Liver (tissue), 3 donors: ENCODE measurements around the gene NUP155.

Experiments
- FOXA1 ChIP-seq: IDR thresholded peaks from 2 replicates; pipeline ENCODE4 v1.6.1; 2016; ENCODE audit warnings: antibody characterized with exemption
- GABPA ChIP-seq, 2 donors: IDR thresholded peaks in 1 of 2; conservative IDR thresholded peaks in 1 of 2; 2 replicates each; pipeline ENCODE4 v1.6.1; 2016; ENCODE audit warnings: antibody characterized with exemption in 2 of 2, mild to moderate bottlenecking in 1 of 2, moderate library complexity in 1 of 2
- JUND ChIP-seq, 2 donors: IDR thresholded peaks; 2 replicates each; pipeline ENCODE4 v1.6.1; 2016; ENCODE audit warnings: antibody characterized with exemption in 2 of 2
- RAD21 ChIP-seq, 2 donors: IDR thresholded peaks; 2 replicates each; pipeline ENCODE4 v1.6.1; 2016; ENCODE audit warnings: antibody characterized with exemption in 2 of 2, mild to moderate bottlenecking in 2 of 2
- TF ChIP-seq, protein P1 (sequence below): fragments of 150-350 bp; IDR thresholded peaks from 2 replicates; pipeline ENCODE4 v1.5.1; 2017; ENCODE audit warnings: improper control_type of control experiment, low read depth, low read length; ENCODE audit not compliant: missing input control
- TF ChIP-seq, protein P2 (sequence below): IDR thresholded peaks from 2 replicates; pipeline ENCODE4 v1.6.1; 2016; ENCODE audit warnings: antibody characterized with exemption
- TF ChIP-seq, protein P3 (sequence below): IDR thresholded peaks from 2 replicates; pipeline ENCODE4 v1.6.1; 2016; ENCODE audit warnings: antibody characterized with exemption
- TF ChIP-seq, protein P4 (sequence below): IDR thresholded peaks from 2 replicates; pipeline ENCODE4 v1.6.1; 2016; ENCODE audit warnings: antibody characterized with exemption
- TF ChIP-seq, protein P5 (sequence below): IDR thresholded peaks from 2 replicates; pipeline ENCODE4 v1.6.1; 2016; ENCODE audit warnings: antibody characterized with exemption, mild to moderate bottlenecking
- donor health status: healthy.
- donor health status: healthy.

DNA sequence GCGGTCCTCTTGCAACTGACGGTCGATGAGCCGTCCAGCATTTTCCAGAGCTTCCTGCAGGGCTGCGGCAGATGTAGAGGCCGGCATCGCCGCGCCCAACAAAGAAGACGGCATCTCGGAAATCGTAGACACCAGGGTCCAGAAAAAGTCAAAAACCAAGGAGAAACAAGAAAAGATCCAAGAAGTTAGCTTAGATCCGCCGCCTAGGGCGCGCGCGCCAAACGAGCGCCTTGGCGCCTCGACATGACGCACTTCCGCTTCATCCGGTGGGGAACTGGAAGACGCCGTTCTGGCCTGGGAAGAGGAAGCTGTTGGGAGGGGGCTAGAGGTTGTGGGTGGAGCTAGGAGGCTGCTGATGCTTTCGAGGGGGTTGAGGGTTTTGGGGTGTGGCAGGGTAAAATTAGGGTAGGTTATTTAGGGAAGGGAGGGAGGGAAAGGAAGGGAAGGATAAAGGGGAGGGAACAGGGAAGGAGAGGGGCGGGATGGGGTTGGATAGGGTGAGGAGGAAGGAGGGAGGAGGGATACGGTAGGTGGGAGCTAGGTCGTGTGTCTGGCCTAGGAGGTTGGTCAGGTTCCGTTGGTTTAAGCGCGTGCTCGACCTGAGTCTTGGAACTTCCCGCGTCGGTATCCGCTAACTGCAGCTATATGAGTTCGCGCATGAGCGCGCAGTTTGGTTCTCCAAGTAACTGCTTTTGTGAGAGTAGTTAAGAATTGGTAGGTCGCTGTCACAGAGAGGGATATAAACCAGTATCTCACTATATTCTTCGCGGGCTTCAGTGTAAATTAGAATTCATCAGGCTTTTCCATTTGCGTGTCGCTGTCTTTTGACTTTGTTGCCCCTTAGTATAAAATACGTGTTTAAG is at the start of gene NUP155:
- TF ChIP-seq, protein P1, sequence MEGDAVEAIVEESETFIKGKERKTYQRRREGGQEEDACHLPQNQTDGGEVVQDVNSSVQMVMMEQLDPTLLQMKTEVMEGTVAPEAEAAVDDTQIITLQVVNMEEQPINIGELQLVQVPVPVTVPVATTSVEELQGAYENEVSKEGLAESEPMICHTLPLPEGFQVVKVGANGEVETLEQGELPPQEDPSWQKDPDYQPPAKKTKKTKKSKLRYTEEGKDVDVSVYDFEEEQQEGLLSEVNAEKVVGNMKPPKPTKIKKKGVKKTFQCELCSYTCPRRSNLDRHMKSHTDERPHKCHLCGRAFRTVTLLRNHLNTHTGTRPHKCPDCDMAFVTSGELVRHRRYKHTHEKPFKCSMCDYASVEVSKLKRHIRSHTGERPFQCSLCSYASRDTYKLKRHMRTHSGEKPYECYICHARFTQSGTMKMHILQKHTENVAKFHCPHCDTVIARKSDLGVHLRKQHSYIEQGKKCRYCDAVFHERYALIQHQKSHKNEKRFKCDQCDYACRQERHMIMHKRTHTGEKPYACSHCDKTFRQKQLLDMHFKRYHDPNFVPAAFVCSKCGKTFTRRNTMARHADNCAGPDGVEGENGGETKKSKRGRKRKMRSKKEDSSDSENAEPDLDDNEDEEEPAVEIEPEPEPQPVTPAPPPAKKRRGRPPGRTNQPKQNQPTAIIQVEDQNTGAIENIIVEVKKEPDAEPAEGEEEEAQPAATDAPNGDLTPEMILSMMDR, result no peak
- TF ChIP-seq, protein P2, sequence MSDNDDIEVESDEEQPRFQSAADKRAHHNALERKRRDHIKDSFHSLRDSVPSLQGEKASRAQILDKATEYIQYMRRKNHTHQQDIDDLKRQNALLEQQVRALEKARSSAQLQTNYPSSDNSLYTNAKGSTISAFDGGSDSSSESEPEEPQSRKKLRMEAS, result peak; percentile 94
- TF ChIP-seq JUND (IDR thresholded peaks at IDR 0.05) (peak; percentile 23 to 24), GABPA (IDR thresholded peaks at IDR 0.05 in 1 of 2, conservative IDR thresholded peaks at IDR 0.05 in 1 of 2) (peak; percentile 89 to 99), RAD21 (IDR thresholded peaks at IDR 0.05) (peak in 1 of 2 donors; percentile 9), FOXA1 (peak; percentile 47)
- TF ChIP-seq, protein P3, sequence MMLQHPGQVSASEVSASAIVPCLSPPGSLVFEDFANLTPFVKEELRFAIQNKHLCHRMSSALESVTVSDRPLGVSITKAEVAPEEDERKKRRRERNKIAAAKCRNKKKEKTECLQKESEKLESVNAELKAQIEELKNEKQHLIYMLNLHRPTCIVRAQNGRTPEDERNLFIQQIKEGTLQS, result no peak
- TF ChIP-seq, protein P4, sequence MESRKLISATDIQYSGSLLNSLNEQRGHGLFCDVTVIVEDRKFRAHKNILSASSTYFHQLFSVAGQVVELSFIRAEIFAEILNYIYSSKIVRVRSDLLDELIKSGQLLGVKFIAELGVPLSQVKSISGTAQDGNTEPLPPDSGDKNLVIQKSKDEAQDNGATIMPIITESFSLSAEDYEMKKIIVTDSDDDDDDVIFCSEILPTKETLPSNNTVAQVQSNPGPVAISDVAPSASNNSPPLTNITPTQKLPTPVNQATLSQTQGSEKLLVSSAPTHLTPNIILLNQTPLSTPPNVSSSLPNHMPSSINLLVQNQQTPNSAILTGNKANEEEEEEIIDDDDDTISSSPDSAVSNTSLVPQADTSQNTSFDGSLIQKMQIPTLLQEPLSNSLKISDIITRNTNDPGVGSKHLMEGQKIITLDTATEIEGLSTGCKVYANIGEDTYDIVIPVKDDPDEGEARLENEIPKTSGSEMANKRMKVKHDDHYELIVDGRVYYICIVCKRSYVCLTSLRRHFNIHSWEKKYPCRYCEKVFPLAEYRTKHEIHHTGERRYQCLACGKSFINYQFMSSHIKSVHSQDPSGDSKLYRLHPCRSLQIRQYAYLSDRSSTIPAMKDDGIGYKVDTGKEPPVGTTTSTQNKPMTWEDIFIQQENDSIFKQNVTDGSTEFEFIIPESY, result peak; percentile 84
- TF ChIP-seq, protein P5, sequence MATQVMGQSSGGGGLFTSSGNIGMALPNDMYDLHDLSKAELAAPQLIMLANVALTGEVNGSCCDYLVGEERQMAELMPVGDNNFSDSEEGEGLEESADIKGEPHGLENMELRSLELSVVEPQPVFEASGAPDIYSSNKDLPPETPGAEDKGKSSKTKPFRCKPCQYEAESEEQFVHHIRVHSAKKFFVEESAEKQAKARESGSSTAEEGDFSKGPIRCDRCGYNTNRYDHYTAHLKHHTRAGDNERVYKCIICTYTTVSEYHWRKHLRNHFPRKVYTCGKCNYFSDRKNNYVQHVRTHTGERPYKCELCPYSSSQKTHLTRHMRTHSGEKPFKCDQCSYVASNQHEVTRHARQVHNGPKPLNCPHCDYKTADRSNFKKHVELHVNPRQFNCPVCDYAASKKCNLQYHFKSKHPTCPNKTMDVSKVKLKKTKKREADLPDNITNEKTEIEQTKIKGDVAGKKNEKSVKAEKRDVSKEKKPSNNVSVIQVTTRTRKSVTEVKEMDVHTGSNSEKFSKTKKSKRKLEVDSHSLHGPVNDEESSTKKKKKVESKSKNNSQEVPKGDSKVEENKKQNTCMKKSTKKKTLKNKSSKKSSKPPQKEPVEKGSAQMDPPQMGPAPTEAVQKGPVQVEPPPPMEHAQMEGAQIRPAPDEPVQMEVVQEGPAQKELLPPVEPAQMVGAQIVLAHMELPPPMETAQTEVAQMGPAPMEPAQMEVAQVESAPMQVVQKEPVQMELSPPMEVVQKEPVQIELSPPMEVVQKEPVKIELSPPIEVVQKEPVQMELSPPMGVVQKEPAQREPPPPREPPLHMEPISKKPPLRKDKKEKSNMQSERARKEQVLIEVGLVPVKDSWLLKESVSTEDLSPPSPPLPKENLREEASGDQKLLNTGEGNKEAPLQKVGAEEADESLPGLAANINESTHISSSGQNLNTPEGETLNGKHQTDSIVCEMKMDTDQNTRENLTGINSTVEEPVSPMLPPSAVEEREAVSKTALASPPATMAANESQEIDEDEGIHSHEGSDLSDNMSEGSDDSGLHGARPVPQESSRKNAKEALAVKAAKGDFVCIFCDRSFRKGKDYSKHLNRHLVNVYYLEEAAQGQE, result peak; percentile 78
